Coronary artery (tissue), 2 donors: ENCODE measurements around the gene KRT37.

Source experiments
- DNase-seq: peaks from one replicate; pipeline ENCODE4 v3.0.0-alpha.2; 2017; ENCODE audit warnings: low spot score
- H3K27ac ChIP-seq, 2 donors: fragments of 200-600 bp; sonication (generic); one replicate each; pipeline ENCODE4 v1.5.1; 2016 to 2019
- H3K4me3 ChIP-seq: fragments of 200-600 bp; sonication (generic); 2 replicates; pipeline ENCODE4 v1.5.1; 2016; ENCODE audit warnings: mild to moderate bottlenecking, moderate library complexity
- TF ChIP-seq, protein P1 (sequence below): fragments of 200-600 bp; sonication (generic); IDR thresholded peaks from one replicate; pipeline ENCODE4 v1.5.1; 2019; ENCODE audit warnings: antibody characterized with exemption

KRT37 gene

DNA sequence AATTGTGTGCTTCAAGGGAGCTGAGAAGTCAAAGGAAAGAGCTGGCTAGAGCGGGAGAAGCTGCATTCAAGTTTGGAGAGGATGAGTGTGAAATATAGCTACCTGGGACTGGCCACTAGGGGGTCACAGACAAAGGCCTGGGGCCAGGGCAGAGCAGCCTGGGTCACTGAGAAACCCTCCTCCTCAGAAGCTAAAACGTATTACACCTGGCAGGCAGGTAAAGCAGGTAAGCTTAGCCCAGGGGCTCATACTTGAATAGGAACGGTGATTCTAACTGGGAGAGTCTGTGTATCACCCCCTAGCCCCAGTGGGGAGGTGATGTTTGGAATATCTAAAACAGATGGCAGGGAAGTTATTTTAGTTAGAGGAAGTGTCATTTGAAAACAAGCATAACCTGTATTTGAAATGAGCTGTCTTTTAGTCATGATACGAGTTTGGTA, 6.8 kb downstream of the KRT37 start:
- no peak overlapping the region for H3K4me3 ChIP-seq
- DNase-seq = no peak
- no peak overlapping the region for H3K27ac ChIP-seq
- TF ChIP-seq, protein P1, sequence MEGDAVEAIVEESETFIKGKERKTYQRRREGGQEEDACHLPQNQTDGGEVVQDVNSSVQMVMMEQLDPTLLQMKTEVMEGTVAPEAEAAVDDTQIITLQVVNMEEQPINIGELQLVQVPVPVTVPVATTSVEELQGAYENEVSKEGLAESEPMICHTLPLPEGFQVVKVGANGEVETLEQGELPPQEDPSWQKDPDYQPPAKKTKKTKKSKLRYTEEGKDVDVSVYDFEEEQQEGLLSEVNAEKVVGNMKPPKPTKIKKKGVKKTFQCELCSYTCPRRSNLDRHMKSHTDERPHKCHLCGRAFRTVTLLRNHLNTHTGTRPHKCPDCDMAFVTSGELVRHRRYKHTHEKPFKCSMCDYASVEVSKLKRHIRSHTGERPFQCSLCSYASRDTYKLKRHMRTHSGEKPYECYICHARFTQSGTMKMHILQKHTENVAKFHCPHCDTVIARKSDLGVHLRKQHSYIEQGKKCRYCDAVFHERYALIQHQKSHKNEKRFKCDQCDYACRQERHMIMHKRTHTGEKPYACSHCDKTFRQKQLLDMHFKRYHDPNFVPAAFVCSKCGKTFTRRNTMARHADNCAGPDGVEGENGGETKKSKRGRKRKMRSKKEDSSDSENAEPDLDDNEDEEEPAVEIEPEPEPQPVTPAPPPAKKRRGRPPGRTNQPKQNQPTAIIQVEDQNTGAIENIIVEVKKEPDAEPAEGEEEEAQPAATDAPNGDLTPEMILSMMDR = no peak

DNA sequence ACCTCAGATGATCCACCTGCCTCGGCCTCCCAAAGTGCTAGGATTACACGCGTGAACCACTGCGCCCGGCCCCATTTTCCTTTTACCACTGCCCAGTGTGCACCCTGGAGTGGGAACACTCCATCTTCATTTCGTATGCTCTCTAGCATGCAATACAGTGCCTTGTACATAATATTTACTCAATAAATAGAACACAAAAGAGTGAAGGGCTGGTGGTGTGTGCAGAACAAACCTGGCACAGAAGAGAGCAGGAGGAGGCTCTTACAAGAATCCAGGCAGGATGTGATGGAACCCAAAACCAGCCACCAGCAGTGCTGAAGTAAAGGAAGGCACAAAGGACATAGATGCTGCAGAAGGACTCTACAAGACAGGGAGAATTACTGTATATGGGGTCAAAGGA, 7.3 kb downstream of the KRT37 start:
- no peak for DNase-seq
- Histone ChIP-seq H3K4me3 (no peak overlapping the region), H3K27ac (no peak overlapping the region)
- TF ChIP-seq, protein P1 = no peak

DNA sequence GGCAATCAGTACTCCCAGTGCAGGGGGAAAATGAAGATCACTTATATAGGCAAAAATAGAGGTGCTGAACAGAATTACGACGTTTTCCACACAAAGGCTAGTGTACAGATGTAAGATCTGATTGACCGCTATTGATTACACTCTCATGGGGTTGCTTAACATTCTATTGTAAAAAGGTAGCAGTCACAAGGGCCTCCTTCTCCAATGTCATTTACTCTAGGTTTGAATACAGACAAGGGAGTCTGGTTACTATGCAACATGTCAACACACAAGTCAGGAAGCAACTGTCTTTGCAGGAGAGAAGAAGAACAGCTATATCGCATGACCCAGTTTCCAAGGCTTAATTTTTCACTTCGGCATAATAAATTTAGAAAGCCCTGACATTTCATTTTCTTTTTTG, 7.9 kb downstream of the KRT37 start:
- no peak for DNase-seq
- Histone ChIP-seq H3K27ac (no peak overlapping the region), H3K4me3 (no peak overlapping the region)
- TF ChIP-seq, protein P1 = no peak

DNA sequence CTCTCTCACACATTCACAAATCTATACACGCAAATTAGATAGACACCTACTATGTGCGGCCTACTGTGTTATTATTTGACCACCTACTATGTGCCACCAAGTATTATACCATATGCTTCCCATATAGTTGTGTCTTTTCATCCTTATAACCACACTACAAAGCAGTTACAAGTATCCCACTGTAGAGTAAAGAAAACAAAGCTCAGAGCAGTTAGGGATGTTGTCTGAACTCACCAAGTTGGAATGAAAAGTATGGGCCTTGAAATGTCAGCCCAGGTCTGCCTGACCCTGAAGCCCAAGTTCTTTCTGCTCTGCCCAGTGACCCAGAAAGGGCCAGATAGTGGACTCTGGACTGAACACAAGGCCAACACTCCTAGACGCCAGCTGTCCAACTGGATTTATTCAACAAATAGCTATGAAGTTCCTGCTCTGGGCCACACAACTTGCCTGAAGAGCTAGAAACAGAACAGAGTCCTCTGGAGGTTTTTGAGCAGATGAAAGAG, 8.5 kb downstream of the KRT37 start:
- TF ChIP-seq, protein P1 = no peak
- no peak overlapping the region for H3K27ac ChIP-seq
- DNase-seq = no peak
- no peak overlapping the region for H3K4me3 ChIP-seq

DNA sequence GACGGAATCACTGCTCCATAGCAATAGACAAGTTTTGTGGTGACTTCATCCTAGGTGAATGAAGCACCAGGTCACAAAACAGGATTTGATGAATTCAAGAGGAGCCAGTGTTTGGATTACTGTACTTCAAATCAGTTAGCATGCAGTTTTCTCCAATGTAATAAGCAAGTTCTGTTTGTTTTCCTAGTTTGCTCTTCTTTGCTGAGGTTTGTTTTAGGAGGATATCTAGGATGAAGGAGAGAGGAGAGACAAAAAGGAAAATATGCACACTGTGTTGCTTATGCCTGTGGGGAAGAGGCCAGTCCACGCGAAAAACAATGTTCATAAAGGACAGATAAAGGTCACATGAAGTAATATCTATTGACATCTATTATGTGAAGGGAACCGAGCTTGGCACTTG, 9.0 kb downstream of the KRT37 start:
- Histone ChIP-seq H3K27ac (no peak overlapping the region), H3K4me3 (no peak overlapping the region)
- TF ChIP-seq, protein P1 = no peak
- no peak for DNase-seq

DNA sequence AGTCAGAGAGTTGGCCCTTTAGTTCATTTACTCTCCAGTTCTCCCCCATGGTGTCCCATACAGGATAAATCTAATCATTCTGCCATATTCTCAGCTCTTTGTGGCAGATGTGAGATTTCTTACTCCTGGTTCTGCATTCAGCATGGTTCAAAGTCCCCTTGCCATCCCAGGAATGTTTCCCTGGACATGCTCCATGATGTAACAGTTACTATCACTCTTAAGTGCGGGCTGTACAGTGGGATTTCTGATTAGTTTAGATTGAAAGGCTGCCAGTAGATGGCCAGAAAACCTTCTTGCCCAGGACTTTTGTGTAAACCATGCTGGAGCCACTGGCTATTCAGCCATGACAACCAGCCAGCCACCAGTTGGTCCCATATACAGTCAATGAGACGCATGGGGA, 10.4 kb downstream of the KRT37 start:
- TF ChIP-seq, protein P1 = no peak
- Histone ChIP-seq H3K27ac (no peak overlapping the region), H3K4me3 (no peak overlapping the region)
- no peak for DNase-seq

DNA sequence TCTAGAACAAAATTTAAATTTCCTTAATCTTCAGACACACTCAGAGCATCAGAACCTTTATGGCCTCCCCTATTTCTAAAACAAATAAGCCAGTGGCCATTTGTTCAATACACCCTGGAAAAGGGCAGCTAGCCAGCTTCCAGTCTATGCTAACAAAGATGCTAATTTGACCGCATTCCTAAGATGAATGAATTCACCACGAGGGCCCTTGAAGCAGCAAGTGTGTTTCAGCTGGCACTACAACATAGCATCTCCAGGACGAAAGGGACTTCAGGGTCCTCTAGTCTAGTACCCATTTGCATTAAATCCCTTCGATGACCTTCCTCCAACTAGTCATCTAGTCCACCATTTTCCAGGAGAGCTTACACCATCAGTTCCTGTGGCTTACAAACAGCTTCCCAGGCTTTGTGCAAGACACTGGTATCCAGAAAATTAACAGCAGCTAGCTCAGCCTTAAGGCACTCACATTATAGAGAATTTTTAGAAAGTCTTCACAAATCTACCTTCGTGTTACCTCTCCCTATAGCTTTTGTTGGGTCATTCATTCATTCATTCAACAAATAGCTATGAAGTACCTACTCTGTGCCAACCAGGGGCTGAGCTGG, 10.9 kb downstream of the KRT37 start:
- TF ChIP-seq, protein P1 = no peak
- Histone ChIP-seq H3K4me3 (no peak overlapping the region), H3K27ac (no peak overlapping the region)
- no peak for DNase-seq
